Measurements from ENCODE around the gene SLC51A. TPM values are rescaled to one million over a fixed set of nuclear protein-coding genes. Genes with fewer than 3 reads are reported as not detected.

SLC51A gene
- total RNA-seq, 1 donor from 2014 or later: 3.7 TPM

DNA sequence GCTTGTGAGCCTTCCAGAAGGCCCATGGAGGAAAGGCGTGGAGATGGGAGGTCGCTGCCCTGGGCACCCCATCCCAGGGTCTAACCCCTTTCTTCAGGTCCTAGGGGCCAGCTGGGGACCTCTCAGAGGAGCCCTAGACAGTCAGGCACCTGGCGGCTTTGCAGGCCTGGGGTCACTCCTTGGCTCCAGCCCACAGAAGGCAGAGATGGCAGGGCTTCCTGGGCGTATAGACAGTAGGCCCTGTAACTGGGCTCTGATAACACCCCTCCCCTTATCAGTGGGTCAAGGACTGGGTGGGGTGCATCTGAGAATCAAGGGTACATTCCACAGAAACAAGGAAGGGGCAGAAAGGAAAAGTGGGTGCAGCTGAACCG, 21.8 kb upstream of the SLC51A start:
- Mint-ChIP-seq H3K27ac (no peak overlapping the region), H3K36me3 (no peaks in the 10 kb centered on the region), H3K4me3 (no peak overlapping the region), H3K4me1 (ENCODE audit: unreplicated experiment) (peaks cover 5% of the 10 kb centered on the region), H3K9me3 (no peaks in the 10 kb centered on the region), H3K27me3 (no peaks in the 10 kb centered on the region)
- DNase-seq (ENCODE audit: extremely low spot score, unreplicated experiment): no peak
- no peak for TF ChIP-seq CTCF (conservative IDR thresholded peaks at IDR 0.05)

DNA sequence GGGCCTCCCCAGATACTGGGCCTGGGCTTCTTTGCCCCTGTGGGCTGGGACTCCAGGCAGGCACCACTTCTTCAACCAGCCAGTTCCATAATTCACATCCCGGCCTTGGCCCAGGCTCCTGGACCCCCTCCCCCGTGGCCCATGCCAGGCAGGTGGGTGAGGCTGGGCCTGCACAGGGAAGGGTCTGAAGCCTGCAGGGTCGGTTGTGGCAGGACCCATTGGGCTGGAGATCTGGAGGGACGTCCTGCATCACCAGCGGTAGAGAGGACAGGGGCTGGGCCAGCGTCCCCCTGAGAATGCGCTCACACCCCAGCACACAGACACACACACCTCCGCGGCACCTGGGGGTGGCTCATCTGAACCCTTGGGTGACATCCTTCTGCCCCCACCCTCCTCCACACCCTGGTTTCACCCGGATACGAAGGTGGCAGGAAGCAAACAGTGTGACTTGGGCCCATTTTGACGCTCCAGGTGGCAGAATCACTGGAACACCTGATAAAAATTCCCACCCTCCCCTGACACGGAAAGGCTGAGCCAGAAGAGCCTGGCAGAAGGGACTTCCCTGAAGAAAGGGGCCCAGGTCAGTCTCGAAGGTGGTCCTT, 20.6 kb upstream of the SLC51A start:
- no peak overlapping the region for H3K4me3 Mint-ChIP-seq
- no peaks in the 10 kb centered on the region for H3K9me3 Mint-ChIP-seq
- no peak for DNase-seq (ENCODE audit: extremely low spot score, unreplicated experiment)
- no peak overlapping the region for H3K27ac Mint-ChIP-seq
- H3K36me3 Mint-ChIP-seq: no peaks in the 10 kb centered on the region
- TF ChIP-seq CTCF (conservative IDR thresholded peaks at IDR 0.05): no peak
- no peaks in the 10 kb centered on the region for H3K27me3 Mint-ChIP-seq
- peaks cover 5% of the 10 kb centered on the region for H3K4me1 Mint-ChIP-seq (ENCODE audit: unreplicated experiment)

DNA sequence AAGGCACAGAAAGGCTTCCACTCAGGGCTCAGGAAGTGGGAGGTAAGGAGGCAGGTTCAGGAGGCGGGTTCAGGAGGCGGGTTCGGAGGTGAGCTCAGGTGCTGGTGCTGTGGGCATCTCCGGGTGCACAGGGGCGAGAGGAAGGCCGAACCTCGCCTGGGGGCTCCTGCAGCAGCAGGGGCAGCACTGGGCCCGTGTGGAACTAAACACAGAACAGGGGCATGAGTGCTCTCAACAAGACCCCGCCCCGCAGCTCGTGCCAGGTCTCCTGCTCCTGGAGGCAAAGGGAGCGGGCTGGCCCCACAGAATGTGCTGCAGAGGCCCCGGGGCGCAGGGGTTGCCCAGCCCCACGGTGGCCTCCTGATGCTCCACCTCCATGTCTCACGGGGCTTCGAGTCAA, 18.8 kb upstream of the SLC51A start:
- no peaks in the 10 kb centered on the region for H3K36me3 Mint-ChIP-seq
- no peak overlapping the region for H3K4me3 Mint-ChIP-seq
- H3K27ac Mint-ChIP-seq: no peak overlapping the region
- no peak for DNase-seq (ENCODE audit: extremely low spot score, unreplicated experiment)
- TF ChIP-seq CTCF (conservative IDR thresholded peaks at IDR 0.05): no peak
- H3K27me3 Mint-ChIP-seq: peaks cover under 1% of the 10 kb centered on the region
- H3K9me3 Mint-ChIP-seq: no peaks in the 10 kb centered on the region
- peaks cover 2% of the 10 kb centered on the region for H3K4me1 Mint-ChIP-seq (ENCODE audit: unreplicated experiment)

DNA sequence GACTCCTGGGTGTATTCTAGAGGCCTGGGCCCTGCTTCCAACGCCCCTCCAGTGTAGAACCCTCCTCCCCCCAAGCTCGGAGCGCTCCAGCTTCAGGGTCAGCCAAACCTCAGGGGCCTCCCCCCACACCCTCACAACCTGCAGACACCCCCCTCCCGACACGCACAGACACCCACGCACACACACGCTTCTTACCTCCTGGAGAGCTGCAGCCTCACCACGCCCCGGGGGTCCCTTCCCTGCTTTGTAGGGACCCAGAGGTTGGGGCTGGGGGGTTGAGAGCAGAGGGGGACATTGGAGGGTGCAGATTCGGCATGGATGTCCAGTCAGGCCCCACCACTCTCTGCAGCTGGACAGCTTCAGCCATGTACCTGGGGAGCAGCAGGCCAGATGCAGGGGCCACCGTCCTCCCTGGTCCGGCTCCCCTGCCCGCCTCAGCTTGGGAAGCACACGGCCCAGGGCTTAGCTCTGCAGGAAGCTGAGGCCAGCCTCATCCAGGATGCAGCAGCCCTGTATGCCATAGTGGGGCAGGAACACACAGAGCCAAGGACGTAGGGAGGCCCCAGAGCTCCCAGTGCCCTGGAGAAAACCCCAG, 18.2 kb upstream of the SLC51A start:
- no peaks in the 10 kb centered on the region for H3K36me3 Mint-ChIP-seq
- no peak overlapping the region for H3K27ac Mint-ChIP-seq
- H3K4me3 Mint-ChIP-seq: no peak overlapping the region
- H3K27me3 Mint-ChIP-seq: peaks cover 3% of the 10 kb centered on the region
- no peak for DNase-seq (ENCODE audit: extremely low spot score, unreplicated experiment)
- no peaks in the 10 kb centered on the region for H3K4me1 Mint-ChIP-seq (ENCODE audit: unreplicated experiment)
- TF ChIP-seq CTCF (conservative IDR thresholded peaks at IDR 0.05): no peak
- H3K9me3 Mint-ChIP-seq: no peaks in the 10 kb centered on the region

DNA sequence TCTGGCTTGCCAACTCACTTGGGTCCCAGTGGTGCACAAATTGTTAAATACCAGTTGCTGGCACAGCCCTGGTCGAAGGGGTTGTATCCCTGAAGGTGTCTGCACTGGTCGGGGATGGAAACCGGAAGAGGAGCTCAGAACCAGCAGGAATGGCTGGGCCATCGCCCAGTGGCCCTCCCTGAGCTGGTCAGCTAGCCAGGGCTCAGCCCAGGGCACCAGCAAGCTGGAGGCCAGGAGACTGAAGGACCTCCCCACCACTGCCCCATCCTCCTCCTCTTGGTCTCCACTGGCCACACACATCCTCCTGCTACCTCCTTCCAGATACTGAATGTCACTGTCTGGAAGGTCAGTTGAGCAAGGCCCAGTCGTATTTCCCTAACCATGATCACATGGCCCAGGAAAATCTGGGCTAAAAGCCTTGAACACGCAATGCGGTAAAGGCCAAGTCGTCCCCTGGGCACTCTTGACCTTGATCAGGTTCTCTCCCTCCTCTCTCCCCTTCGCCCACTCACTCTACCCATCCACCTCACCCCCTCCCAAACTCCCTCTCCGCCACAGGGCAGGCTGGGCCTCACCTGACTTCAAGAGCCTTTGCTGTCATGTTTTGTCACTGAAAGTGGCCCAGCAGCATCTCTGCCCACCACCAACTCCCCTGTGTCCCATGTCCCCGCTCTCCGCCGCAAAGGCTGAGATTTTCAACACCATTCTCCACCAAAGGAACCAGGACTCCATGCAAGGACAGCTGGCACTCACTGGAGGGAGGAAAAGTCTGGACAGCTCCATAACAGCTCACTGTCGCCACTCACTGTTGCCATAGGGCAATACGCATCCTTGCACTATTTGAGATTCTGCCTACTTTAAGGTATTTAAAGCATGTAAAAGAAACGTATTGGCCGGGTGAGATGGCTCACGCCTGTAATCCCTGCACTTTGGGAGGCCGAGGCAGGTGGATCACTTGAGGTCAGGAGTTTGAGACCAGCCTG, 17.3 kb upstream of the SLC51A start:
- H3K36me3 Mint-ChIP-seq: no peaks in the 10 kb centered on the region
- TF ChIP-seq CTCF (conservative IDR thresholded peaks at IDR 0.05): peak; percentile 29
- H3K4me1 Mint-ChIP-seq (ENCODE audit: unreplicated experiment): no peaks in the 10 kb centered on the region
- H3K27ac Mint-ChIP-seq: no peak overlapping the region
- no peaks in the 10 kb centered on the region for H3K9me3 Mint-ChIP-seq
- DNase-seq (ENCODE audit: extremely low spot score, unreplicated experiment): no peak
- H3K4me3 Mint-ChIP-seq: no peak overlapping the region
- peaks cover 12% of the 10 kb centered on the region for H3K27me3 Mint-ChIP-seq

All from type B pancreatic cell (in vitro differentiated cells).